GM18520 (cell line): ENCODE measurements around the gene ATOH8.

Experiments
- ATAC-seq: cut with Tn5 transposase; IDR thresholded peaks from one replicate; pipeline ENCODE4 v1.9.1; 2021; ENCODE audit not compliant: unreplicated experiment

Gene ATOH8

DNA sequence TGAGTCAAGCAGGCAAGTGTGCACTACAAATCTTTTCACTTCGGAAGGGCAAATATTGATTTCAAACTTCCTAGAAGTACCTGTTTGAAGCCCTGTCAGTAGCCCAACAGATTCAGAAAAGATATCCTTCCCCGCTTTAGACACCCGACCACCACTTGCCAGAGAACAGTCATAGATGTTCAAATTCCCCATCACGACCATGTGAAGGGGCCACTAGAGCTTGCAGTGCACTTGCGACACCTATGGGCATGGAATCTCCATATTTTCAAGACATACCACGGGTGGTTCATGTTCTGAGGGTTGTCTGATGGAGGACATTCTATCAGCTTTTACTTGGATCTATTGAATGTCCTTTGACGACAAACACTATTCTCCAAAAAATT, 35.8 kb upstream of the ATOH8 start:
- ATAC-seq: no peak

DNA sequence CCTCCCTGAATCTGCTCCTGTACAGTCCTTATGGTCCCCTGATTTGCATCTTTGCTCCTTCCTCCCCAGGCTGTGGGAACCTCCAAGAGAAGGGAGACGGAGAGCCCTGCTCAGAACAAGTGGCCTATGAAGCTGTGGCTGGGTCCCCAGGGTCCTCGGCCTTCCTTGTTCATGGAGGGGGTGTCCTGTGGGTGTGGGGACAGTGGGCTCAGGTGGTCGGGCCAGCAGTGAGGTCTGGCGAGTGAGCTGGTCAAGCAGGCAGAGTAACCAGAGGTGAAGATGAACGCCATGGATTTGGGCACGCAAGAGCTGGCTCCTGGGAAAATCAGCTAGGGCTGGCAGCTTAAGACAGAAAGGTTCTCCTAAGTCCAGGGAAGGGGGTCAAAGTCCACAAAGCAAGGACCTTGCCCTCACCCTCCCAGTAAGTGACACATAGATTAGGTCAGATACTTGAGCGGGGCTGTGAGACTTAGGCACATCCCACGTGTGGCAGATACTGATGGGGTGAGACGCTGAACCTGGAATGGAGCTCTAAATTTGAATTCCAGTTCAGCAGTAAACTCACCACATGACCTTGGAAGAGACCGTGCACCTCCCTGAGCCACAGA, 34.8 kb upstream of the ATOH8 start:
- ATAC-seq: no peak

DNA sequence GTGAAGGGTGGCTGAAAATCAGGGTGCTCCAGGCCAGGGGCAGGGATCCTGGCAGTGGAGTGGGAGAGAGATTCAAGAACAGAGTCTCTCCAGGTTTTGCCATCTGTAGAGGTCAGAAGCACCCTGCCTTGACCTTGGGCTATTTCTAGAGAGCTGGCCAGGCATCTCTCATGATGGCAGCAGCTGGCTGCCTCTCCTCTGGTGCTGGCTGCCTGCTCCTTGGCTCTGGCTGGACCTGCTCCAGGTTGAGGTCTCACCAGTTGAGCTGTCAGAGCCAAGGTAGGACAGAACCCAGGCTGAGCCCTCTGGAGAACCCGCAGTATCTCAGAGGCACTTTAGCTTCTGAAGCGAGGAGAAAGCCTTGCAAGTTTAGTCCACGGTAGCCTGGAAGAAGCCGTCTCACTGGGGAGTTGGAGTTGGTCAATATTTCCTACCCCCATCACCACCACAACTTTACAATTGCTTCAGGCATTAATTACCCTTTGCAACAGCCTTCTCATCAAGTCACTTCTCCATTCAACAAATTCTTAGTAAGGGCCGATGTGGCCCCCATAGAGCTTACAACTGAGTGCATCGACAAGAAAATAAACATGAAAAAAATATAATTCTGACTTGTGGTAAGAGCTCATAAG, 34.1 kb upstream of the ATOH8 start:
- ATAC-seq: no peak

DNA sequence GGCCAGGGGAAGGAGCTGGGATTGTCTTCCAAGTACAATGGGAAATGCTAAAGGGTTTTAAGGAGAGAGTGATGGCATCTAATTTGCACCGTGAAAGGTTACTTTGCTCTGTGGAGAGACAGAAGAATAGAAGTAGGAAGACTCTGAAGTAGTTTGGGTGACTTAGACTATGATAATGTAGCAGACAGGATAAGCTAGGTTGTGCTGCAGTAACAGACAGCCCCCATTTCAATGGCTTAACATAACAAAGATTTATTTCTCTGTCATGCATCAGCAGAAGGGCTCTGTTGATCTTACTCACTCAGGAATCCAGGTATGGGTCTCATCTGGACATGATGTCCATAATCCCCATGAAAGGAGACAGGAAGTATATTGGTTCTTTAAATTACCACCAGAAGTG, 33.3 kb upstream of the ATOH8 start:
- ATAC-seq: no peak

DNA sequence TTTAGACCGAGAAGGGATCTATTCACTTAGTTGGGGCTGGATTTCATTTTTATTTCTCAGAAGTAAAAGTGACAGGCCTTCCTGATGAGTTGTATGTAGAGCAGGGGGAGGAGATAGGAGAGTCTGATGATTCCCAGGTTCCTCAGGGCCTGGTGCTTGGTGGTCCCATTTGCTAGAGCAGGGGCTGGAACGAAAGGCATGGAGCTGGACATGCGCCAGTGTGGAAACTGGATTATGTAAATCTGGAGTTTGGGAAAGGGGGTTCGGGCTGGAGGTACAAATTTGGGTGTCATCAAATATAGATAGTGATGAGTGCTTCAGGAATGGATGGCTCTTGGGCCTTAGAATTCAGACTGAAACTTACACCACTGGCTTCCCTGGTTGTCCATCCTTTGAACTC, 32.1 kb upstream of the ATOH8 start:
- ATAC-seq: no peak

DNA sequence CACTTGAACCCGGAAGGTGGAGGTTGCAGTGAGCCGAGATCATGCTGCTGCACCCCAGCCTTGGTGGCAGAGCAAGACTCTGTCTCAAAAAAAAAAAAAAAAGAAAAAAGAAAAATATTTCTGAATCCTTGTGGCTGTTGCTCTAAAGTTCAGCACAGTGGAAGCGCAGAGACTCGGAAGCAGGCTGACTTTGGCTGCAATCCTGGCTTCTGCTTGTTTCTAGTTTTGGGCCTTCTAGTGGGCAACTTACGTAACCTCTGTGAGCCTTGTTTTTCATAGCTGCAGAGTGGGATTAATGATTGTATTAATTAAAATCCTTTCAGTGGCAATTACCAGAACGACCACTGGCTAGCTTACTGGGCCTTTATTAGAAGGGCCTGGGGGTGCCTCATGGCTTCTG, 31.3 kb upstream of the ATOH8 start:
- ATAC-seq: no peak

DNA sequence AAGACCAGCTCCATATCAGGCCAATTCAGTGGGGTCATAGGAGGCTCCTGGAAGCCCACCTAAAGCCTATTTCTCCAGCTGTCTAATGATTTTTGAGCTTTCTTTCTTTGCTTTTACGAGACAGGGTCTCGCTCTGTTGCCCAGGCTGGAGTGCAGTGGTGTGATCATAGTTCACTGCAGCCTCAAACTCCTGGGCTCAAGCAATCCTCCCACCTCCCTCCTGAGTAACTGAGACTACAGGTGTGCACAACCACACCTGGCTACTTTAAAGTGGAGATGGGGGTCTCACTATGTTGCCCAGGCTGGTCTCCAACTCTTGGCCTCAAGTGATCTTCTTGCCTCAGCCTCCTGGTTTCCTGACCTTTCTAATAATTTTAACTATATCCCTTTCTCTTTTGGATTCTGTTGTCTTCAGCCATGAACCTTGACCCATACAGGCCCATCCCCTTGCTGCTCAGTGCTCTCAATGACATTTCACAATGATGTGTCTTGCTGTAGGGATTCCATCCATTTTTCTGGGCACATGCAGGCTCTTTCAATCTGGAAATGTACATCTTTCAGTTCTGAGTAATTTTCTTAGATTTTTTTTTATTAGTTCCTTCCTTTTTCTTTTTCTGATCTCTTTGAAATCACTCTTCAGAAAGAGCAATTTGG, 30.0 kb upstream of the ATOH8 start:
- no peak for ATAC-seq

DNA sequence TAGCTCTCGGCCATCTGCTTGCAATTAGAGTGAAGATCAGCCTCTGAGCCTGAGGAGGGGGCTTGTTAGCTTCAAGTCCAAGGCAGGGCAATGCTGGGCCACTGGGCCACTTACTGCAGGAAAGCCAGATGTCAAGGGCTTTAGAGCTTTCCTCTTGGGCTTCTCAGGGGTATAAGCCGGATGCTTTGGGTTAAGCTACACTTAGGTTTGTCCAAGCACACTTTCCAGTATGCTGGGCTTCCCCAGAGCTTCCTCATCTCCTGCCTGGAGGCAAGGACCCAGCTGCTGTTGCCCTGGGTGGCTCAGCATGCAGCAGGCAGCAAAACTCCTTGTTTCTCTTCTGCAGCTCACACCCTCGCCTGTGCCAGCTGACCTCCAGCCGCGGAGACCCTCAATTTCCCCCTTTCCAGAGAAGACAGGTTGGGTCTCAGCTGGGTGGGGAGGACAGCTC, 29.0 kb upstream of the ATOH8 start:
- ATAC-seq: no peak

DNA sequence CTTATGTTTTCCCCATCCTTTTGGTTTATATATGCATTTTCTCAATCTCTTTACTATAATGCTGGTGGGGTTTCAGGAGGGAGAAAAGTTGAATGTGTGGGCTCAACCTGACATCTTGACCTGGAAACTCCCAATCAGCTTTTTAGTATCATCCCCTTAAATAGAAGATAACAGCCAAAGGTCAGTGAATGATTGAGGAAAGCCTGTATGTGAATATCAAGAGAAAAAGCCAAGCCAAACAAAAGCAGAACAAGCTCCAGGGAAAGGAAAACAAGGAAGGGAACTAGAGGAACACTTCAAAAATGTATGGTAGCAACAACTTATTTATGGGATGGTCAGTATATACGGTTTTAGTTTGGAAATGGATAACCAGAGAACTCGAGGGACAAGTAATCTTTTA, 28.3 kb upstream of the ATOH8 start:
- no peak for ATAC-seq

DNA sequence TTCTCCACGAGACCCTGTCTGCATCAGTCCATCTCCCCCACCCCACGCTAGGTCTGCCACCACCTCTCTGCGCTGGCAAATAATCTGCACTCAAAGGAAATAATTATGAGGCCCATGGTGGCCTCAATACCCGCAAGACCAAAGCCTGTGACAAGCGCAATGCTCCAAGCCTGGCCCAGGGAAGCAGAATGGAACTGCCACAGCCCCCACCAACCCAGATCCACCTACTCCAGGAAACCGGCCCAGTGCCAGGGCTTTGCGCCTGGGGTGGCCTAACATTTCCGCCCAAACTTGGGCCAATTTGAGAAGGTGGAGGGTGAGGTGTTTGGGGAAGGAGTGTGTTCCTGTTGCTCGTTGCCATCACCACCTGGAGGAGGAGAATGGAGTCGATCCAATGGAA, 26.0 kb upstream of the ATOH8 start:
- ATAC-seq: no peak

DNA sequence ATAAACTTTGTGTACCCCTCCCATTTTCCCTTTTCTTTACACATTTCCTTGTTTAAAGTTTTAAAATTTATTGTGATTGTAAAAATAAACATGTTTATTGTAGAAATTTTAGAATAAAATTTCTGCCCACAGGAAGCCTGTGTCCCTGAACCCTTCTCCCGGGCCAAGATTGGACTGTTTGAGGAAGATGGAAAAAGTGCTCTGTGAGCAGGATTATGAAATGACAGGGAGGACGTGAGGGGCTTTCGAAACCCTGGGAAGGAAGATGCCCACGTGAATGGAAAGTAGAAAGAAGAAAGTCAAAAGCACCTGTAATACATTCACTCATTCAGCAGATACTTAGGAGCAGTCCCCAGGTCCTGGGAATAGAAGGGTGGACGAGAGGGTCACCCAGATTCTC, 25.4 kb upstream of the ATOH8 start:
- no peak for ATAC-seq

DNA sequence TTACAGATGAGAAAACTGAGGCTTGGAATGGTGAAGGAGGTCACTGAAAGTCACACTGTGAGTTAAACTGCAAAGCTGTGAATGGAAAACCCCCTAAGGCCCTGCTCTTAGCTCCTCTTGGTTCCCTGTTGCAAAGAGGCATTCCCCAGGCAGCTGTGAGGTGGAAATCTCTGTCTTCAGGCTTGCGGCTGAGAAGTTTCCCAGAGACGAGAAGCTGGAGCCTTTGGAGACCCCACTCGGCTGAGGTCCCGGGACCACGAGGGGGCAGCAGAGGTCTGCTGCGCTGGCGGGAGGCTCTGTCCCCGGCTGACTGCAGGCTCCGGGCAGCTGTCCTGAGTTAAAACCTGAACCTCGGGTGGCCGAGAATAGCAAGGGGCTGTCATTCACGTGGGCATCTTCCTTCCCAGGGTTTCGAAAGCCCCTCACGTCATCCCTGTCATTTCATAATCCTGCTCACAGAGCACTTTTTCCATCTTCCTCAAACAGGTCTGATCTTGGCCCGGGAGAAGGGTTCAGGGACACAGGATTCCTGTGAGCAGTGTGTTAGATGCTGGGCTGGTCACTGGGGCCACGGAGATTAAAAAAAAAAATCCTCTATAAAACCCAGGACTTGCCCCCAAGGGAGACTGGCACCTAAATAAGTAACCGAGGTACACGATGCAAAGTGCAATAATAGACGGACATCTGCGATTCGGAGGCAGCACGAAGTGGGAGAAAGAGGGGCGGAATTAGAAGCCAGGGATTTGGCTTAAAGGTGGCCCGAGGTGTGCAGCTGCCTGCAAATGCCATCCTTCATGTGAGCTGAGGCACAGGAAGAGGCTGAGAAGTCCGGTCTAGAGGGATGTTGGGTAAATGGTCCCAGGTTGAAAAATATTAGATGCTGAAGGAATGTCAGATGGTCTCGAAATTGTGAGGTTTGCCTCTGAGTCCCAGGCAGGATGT, 24.6 kb upstream of the ATOH8 start:
- no peak for ATAC-seq

DNA sequence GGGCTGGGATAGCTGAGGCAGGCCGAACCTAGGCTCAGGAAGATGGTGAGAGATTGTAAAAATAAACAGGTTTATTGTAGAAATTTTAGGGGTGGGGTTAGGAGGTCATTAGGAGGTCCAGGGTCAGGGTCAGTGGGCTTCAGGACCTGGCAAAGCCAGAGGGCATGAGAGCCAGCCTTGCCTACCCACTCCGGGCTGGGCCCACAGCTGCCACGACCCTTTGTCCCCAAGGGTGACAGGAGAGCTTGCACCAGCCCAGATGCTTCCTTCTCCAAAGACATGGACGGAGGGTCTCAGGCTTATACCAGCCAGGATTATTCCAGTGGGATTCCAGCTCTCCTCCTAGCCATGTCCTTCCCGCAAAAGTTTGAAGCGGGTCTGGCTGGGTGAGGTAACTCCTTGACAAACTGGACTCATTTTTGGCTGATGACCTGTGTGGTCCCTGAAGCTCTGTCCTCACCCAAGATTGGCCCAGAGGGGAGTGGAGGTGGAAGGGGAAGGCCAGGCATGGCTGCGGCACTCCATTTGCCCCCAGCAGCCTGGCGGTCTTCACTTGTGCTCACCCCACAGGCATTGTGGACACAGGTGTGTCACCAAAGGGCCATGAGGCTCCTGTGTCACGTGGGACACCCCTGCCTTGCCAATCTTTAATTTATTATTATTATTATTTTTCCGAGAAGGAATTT, 23.8 kb upstream of the ATOH8 start:
- ATAC-seq: no peak

DNA sequence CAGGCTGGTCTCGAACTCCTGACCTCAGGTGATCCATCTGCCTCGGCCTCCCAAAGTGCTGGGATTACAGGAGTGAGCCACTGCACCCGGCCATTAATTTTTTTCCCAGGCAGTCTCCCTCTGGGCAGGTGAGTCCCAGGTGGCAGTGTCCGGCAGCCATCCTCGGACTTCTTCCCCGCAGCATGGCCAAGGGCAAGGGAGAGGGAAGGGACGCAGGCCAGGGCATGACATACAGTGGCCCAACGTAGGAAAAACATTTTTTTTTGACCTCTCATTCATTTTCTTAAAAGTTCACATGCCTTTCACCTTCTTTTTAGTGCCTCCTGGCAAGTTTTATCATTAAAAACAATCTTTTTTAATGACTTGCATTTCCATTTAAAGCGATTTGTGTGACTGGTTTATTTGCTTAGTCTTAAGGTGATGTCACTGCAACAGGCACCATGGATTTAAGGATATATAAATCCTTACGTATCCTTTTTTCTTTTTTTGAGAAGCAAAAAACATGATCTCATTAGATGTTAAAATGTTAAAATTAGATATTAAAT, 23.0 kb upstream of the ATOH8 start:
- no peak for ATAC-seq

DNA sequence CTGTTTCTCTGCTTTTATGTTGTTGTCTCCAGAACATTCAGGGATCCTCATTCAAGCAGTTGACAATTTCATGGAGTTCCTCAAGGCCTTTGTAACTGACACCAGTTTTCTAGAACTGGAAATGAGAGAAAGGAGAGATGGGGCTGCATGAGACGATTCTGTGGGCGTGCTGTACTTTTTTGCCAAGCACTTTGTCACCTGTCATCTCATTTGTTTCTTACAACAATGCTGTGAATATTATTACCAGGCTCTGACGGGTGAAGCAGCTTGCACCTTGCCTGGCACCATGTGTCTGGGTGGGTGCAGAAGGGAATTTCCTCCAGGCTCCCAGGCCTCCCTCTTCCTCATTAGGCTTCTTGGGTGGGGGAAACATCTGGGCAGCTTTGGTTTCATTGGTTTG, 22.2 kb upstream of the ATOH8 start:
- ATAC-seq: no peak

DNA sequence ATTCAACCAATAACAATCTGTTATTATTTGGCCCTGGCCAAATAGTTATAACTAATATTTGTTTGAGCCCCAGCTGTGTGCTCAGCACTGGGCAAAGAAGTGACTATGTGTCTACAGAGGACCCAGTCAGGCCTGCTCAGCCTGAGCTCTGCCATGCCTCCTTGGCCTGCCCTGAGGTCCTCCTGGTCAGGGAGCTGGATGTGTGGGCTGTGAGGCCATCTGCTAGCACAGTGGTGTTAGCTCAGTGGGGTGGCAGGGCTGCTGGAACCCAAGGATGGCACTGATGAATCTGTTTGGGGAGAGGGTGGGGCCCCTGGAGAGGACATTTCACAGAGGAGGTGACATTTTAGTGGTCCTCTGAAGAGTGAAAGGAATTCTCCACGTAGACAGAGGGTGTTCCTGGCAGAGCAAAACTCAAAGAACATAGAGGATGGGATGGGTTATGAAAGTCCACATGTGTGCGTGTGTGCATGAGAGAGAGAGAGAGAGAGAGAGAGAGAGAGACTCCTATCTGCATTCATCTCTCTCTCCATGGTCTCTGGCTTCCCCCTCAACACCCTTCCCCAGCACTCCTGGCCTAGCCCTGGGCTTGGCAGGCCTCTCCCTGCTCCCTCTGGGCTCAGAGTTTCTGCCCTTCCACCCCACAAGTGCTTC, 21.2 kb upstream of the ATOH8 start:
- no peak for ATAC-seq

DNA sequence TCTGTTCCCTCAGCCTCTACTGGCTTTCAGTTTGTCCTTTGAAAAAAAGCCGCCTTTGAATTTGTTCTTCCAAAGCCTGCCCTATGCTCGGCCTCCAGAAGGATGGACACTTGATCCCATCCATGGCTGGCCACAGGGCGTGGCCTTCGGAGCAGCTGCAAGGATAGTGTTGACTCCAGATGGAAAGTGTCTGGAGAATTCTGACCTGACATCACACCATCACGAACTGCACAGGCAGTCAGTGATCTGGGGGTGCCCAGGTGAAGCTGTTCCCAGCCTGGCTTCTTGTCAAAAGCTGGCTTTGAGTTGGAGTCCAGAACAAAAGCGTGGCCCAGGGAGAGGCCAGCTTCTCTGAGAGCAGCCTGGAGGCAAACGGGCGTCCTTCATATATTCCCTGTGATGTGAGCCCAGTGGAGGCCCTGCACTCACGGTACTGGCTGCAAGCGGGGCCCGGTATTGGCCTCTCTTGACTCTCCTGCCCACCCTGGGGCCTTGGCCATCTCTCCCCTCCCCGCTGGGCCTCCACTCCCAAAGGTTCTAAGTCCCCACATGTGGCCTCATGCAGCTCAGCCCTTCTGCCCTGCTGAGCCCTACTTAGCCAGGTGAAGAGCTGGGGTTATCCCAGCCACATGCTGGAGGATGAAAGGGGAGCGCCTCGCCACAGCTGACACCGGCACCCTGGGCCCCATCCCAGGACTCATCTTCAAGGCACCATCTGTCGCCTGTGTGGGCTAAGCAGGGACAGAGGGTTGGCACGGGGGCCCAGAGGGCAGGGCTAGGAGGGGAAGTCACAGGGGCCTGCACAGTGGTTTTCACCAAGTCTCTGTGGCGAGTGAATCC, 20.4 kb upstream of the ATOH8 start:
- ATAC-seq: no peak

DNA sequence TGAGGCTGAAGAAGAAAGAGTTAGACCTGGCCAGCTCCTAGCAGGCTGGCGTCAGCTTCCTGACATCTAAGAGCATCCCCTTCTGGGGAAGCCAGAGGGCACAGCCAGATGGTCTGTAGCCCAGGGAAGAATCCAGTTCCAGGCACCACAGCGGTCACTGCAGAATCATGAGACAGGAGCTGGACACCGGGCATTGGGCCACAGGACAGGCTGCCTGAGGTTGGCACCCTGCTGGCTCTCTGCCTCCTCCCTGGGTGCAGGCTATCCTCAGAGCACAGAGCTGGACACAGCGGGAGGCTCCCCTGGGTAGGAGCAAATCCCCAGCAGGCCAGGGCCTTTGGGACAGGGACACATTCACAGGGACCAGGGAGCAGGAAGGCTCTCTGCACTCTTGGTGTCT, 19.8 kb upstream of the ATOH8 start:
- ATAC-seq: no peak

DNA sequence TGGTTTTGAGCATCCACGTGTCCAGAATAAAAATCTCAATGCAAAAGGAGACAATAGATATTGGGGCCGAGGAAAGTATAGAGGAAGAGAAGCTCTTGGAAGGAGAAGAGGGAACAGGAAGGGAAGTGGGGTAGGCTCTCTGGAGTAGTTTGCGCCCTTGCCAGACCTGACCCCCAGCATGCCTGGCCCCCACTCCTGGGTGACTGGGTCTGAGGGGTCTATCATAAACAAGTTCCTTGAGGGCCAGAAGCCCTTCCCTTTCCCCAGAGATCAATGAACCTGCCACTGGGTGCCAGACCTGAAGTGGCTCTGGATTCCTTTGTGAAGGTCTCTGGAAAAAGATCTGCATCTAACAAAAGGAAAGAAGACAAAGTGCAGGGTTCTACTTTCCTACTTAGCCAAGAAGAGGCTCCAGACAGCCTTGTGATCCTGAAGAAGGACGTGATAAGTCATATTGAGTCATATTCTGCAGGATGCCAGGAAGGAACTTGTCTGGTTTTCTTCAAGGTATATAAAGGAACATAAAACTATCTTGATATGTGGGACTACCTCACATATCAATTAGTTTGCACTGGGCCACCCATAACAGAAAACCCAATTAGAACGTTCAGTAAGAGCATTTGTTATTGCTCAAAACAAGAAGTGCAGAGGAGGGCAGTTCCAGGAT, 18.7 kb upstream of the ATOH8 start:
- no peak for ATAC-seq
